SJCRH30 (cell line): ENCODE data around the gene SLC15A3. TPM values are rescaled to one million over a fixed set of nuclear protein-coding genes. Genes with fewer than 3 reads are reported as not detected.
A peak's percentile ranks its signal among the peaks of the same experiment; 100 is the strongest.
"Not testable (repeated sequence)": the region's sequence is repeated elsewhere in the genome, so short reads cannot be mapped to it uniquely, and the experiment has no call there.

Source experiments
- DNase-seq, 2 experiments: peaks; one replicate each; pipeline ENCODE4 v3.0.0-alpha.2; 2015 to 2020
- H3K27ac ChIP-seq: fragments of 250-450 bp; sonication (Bioruptor Pico); 2 replicates; pipeline ENCODE4 v1.5.1; 2020; ENCODE audit warnings: mild to moderate bottlenecking, moderate library complexity
- H3K27me3 ChIP-seq: fragments of 250-450 bp; sonication (Bioruptor Pico); 2 replicates; pipeline ENCODE4 v1.5.1; 2020; ENCODE audit warnings: mild to moderate bottlenecking, moderate library complexity
- H3K36me3 ChIP-seq: fragments of 250-450 bp; sonication (Bioruptor Pico); 2 replicates; pipeline ENCODE4 v1.5.1; 2020; ENCODE audit warnings: mild to moderate bottlenecking, moderate library complexity
- H3K4me1 ChIP-seq: fragments of 250-450 bp; sonication (Bioruptor Pico); 2 replicates; pipeline ENCODE4 v1.5.1; 2020; ENCODE audit warnings: mild to moderate bottlenecking, moderate library complexity
- H3K4me3 ChIP-seq: fragments of 250-450 bp; sonication (Bioruptor Pico); 2 replicates; pipeline ENCODE4 v1.5.1; 2020; ENCODE audit warnings: mild to moderate bottlenecking, moderate library complexity
- H3K9me3 ChIP-seq: fragments of 250-450 bp; sonication (Bioruptor Pico); replicated peaks from 2 replicates; pipeline ENCODE4 v1.5.1; 2020; ENCODE audit warnings: mild to moderate bottlenecking, moderate library complexity
- total RNA-seq: library from RNA; depleted of rRNA; stranded (reverse); fragments of >200 nt; shearing (Covaris generic); gene quantifications from 2 replicates; pipeline ENCODE4 v1.2.3, GENCODE V29; 2014

The SLC15A3 gene
- total RNA-seq, 1 experiment from 2014 or later = 1.6 TPM

DNA sequence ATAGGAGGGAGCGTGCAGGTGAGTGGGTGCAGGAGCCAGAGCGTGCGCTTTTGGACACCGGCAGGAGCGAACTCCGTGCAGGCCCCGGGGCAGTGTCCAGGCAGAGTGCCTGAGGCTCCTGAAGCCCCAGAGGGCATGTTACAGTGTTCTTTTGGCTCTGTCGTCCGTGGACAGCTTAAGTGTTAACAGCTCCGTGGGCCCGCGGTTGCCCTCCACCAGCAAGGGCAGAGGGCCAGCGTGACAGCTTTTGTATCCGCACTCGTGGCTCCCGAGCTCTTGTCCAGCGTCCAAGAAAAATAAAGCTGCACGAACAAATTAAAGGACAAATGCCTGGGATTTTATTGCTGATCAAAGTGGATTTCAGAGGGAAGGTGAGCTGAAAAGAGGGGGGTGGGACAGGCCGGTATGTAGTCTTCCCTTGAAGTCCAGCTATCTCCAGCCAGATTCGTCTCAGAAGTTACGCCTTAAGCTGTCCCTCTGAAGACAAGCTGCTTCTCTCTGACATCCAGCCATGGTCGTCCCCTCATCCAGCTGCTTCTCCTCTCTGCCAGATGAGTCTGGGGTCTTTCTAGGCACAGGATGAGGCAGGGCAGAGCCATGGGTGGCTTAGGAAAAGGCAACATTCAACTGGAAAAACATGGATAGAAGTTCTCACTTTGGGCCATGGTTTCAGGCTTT, 39.0 kb downstream of the SLC15A3 start:
- H3K27ac ChIP-seq = peak overlapping the region; percentile 90
- peak overlapping the region; percentile 68 for H3K4me3 ChIP-seq

DNA sequence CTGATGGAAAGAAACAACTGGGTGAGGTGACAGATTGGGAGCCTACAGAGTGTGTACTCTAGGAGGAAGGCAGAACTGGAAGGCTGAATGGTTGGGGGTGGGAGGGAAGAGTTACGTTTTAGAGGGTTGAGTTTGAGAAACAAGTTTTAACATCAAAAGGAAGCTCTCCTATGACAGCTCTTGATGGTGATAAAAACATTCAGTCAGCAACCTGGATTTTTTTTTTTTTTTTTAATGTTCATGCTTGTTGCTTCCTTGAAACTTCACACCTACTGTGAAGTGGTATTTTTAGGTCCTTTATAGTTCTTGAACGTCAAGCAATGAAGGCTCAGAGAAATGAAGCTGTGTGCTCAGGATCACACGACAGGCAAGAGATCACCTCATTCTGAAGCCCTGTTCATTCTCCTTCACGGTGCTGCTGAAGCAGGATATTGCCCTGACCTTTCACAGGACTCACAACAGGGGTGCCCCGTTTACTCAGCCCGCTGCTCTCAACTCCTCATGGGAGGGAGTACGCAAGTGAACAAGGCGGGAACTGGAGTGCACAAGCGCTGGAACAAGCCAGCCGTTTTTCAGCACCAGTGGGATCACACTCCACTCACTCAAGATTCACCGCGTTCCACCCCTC, 39.6 kb downstream of the SLC15A3 start:
- Histone ChIP-seq H3K4me1 (peaks cover 12% of the 10 kb centered on the region), H3K27ac (peak overlapping the region; percentile 90)
- DNase-seq = peak; percentile 15 to 52

More for the DNA sequence above, 39.0 kb downstream of the SLC15A3 start:
- Histone ChIP-seq H3K9me3 (no peaks in the 10 kb centered on the region), H3K27me3 (no peaks in the 10 kb centered on the region), H3K4me1 (peaks cover 12% of the 10 kb centered on the region), H3K36me3 (no peaks in the 10 kb centered on the region)
- DNase-seq = peak; percentile 11 to 25

DNA sequence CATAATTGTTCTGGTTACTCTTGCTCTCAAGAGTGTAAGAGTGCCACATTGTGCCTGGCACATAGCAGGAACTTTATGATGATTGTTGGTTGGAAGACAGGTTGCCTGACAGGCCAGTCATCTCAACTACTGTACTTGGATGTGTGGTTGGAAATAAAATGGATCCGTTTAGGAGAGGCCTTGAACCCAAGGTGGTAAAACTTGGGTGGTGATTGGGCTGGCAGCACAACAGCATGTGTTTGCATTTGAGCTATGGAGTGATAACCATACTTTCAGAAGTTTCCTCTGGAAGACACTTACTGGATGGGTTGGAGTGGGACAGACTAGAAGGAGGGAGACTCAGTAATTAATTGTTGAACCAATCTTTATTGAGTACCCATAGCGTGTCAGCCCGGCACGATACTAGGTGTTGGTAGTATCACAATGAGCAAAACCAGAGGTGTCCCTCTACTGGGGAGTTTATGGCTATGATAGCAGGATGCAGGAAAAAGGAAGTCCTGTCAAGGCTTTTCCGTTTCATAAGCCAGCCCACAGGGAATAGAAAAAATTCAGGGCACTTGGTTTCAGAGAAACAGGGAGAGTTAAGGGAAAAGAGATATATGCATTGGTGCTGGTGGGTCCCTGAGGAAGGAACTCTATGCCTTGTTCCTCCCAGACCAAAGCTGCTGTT, 41.1 kb downstream of the SLC15A3 start:
- no peak for DNase-seq
- no peak overlapping the region for H3K27ac ChIP-seq
- no peak overlapping the region for H3K4me3 ChIP-seq
- H3K36me3 ChIP-seq = no peaks in the 10 kb centered on the region
- H3K9me3 ChIP-seq = no peaks in the 10 kb centered on the region
- H3K27me3 ChIP-seq = no peaks in the 10 kb centered on the region
- peaks cover 5% of the 10 kb centered on the region for H3K4me1 ChIP-seq

More for the DNA sequence above, 39.6 kb downstream of the SLC15A3 start:
- Histone ChIP-seq H3K27me3 (no peaks in the 10 kb centered on the region), H3K9me3 (no peaks in the 10 kb centered on the region), H3K4me3 (peak overlapping the region; percentile 68), H3K36me3 (no peaks in the 10 kb centered on the region)

DNA sequence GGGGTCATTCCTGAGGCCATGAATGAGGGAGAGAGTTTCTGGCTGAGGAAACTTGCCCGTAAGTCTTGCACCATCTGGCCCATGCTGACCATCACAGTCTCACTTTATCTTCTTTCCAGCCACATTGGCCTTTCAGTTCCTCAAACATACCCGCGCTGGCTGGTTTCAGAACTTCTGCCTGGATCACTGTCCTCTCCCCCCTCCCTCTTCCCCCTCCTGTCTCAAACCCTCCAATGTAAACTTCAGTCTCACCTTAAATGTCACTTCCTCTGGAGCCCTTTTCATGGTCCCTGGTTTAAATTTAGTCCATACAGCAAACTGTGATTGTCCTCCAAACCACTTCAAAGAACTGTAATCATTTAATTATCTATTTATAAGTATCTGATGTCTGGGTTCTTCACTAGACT, 41.7 kb downstream of the SLC15A3 start:
- Histone ChIP-seq H3K27ac (no peak overlapping the region), H3K36me3 (no peaks in the 10 kb centered on the region)
- DNase-seq = no peak

DNA sequence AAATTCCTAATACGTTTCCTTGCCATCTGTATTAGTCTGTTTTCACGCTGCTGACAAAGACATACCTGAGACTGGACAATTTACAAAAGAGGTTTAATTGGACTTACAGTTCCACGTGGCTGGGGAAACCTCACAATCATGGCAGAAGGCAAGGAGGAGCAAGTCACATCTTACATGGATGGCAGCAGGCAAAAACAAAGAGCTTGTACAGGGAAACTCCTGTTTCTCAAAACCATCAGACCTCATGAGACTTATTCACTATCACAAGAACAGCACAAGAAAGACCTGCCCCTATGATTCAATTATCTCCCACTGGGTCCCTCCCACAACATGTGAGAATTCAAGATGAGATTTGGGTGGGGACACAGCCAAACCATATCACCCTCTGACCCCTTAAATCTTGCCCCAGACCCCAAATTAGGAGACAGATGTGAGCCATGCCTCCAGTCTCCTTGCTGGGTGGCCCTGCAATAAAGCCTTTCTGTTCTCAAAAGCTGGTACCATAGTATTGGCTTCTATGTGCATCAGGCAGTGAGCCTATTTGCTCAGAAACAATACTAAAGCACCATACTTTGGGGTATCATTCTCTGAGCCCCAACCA, 42.2 kb downstream of the SLC15A3 start:
- H3K27me3 ChIP-seq, DNase-seq, H3K4me1 ChIP-seq, H3K4me3 ChIP-seq, H3K27ac ChIP-seq, H3K36me3 ChIP-seq, H3K9me3 ChIP-seq: not testable (repeated sequence)

More for the DNA sequence above, 41.7 kb downstream of the SLC15A3 start:
- H3K9me3 ChIP-seq = no peaks in the 10 kb centered on the region
- H3K4me3 ChIP-seq = no peak overlapping the region
- no peaks in the 10 kb centered on the region for H3K27me3 ChIP-seq
- H3K4me1 ChIP-seq = peaks cover 3% of the 10 kb centered on the region; the same call in 1 of the 2 replicates

DNA sequence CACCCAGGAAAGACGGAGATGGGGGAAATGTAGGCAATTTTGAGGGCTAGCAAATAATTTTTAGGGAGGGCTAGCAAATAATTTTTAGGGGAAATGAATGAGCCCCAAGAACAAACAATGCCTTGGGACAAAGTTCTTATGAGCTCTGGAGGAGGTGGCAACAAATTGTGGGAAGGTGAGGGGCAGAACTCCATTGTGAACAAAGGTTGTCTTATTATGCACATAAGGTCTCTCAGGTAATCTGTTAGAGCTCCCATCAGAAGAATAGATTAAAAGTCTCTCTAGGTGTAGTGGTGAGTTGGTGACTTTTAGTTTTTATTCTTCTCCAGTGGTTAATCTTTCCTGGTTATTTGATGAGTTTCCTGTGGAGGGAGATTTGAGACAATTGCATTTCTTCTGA, 43.2 kb downstream of the SLC15A3 start:
- Histone ChIP-seq H3K36me3 (no peaks in the 10 kb centered on the region), H3K4me1 (peaks cover 6% of the 10 kb centered on the region; the same call in 1 of the 2 replicates), H3K9me3 (no peaks in the 10 kb centered on the region), H3K27me3 (no peaks in the 10 kb centered on the region), H3K27ac (no peak overlapping the region), H3K4me3 (no peak overlapping the region)
- DNase-seq = no peak

DNA sequence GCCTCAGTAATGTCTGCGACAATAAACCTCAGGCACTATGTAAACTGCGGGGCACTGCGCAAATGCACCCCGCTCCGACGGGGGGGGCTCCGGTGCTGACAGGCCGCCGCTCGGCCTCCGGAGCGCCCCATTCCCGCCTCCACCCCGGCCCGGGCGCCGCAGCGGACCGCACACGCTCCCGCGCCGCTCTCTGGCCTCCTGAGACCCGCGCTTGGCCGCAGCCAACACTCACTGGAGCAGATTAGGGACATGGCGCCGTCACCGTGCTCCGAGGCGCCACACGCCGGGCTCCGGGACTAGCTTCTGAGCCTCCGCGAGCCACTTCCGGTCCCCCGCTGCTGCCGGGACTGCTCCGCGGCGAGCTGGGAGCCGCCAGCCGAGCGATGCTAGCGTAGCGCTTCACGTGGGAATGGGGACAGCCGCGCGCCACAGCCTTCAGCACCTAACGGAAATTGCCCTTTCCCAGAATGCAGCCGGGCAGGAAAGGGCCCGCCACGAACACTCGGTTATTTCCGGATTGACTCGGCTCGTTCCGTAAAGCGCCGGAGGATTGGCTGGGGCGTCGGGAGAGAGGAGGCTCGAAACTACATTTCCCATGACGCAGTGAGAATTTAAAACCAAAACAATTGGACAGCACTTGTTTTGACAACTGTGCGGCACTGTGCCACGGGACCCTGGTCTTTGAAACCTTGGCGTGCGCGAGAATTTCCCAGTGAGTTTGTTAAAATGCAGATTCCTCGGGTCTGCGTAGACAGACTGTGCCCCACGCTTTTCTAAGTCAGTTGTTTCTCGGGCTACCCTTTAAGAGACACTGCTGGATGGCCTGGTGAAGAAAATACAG, 45.6 kb downstream of the SLC15A3 start, which contains the start of gene PRPF19:
TSS of gene PRPF19 (minus strand) at position 454 of the 841 bp plus-strand sequence. CDS start at position 251, 203 bp downstream.
- Histone ChIP-seq H3K27me3 (no peaks in the 10 kb centered on the region), H3K9me3 (no peaks in the 10 kb centered on the region), H3K4me3 (peak within 1 kb of the TSS; percentile 85), H3K36me3 (peaks cover 10% of the 10 kb centered on the region; the same call in 1 of the 2 replicates), H3K27ac (peak within 1 kb of the TSS; percentile 80), H3K4me1 (peaks cover 3% of the 10 kb centered on the region; the same call in 1 of the 2 replicates)
- peak; percentile 94 to 97 for DNase-seq

DNA sequence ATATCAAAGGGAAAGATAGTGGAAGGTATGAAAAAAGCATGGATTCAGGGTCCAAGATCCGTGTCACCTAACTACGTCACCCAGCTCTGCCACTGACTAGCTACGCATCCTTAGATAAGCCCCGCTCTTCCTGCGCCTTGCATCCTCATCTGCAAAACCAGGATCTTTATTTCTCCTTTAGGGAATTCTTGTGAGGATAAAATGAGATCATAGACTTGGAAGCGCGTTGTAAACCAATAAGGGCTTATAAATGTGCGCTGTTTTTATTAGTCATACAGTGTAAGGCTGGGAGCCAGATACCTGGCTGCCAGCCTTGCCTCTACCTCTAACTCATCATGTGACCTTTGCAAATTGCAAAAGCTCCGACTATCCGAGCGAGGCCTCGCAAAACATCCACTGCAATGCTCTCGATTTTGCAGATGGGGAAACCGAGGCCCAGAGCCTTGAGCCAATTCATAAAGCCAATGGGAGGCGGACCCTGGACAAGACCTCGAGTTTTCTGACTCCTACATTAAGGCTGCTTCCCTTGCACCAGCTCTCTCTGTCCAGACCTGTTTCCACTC, 46.3 kb downstream of the SLC15A3 start:
- DNase-seq = no peak
- peak overlapping the region; percentile 80 for H3K27ac ChIP-seq

DNA sequence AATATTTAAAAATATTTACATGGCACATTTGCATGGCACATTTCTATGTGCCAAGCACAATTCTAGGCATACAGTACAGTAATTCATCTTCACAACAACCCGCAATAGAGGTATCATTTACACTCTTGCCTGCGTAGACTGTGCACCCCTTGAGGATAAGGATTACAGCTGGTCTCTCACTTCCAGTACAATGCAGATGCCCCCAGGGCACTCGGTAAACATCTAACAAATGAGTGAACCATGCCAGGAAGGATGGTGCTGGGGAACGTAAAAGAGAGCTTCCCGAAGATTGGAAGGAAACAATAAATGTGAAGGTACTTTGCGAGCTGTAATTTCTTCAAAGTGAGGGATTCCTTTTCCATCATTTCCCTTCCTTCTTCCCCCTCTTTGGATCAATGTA, 46.9 kb downstream of the SLC15A3 start:
- peaks cover 3% of the 10 kb centered on the region; the same call in 1 of the 2 replicates for H3K4me1 ChIP-seq
- H3K27me3 ChIP-seq = no peaks in the 10 kb centered on the region
- H3K27ac ChIP-seq = no peak overlapping the region; the same call in 1 of the 2 replicates
- peaks cover 19% of the 10 kb centered on the region for H3K36me3 ChIP-seq
- peak; percentile 27 to 36 for DNase-seq
- H3K9me3 ChIP-seq = no peaks in the 10 kb centered on the region
- peak overlapping the region; percentile 85 for H3K4me3 ChIP-seq

More for the DNA sequence above, 46.3 kb downstream of the SLC15A3 start:
- H3K9me3 ChIP-seq = no peaks in the 10 kb centered on the region
- H3K4me1 ChIP-seq = peaks cover 3% of the 10 kb centered on the region; the same call in 1 of the 2 replicates
- peaks cover 13% of the 10 kb centered on the region for H3K36me3 ChIP-seq
- H3K27me3 ChIP-seq = no peaks in the 10 kb centered on the region
- H3K4me3 ChIP-seq = peak overlapping the region; percentile 85

DNA sequence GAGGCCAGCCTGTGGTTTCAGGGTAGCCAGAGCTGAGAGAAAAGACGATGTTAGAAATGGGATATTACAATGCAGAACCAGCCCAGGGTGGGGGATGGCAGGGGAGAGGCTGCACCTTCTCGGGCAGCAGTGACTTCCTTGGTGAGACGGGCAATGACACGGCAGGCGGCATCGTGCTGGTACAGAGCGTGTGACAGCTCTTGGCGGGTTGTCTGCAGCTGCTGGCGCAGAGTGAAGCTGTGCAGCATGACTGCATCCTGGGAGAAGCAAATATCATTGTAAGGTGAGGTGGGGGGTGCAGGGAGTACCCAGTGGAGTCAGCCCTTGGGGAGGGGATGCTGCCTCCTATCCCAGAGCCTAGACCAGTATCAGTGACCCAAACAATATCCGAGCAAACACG, 49.4 kb downstream of the SLC15A3 start:
- Histone ChIP-seq H3K36me3 (peaks cover 42% of the 10 kb centered on the region), H3K27me3 (no peaks in the 10 kb centered on the region), H3K4me3 (no peak overlapping the region), H3K9me3 (no peaks in the 10 kb centered on the region), H3K4me1 (peaks cover 3% of the 10 kb centered on the region; the same call in 1 of the 2 replicates), H3K27ac (no peak overlapping the region)
- no peak for DNase-seq

DNA sequence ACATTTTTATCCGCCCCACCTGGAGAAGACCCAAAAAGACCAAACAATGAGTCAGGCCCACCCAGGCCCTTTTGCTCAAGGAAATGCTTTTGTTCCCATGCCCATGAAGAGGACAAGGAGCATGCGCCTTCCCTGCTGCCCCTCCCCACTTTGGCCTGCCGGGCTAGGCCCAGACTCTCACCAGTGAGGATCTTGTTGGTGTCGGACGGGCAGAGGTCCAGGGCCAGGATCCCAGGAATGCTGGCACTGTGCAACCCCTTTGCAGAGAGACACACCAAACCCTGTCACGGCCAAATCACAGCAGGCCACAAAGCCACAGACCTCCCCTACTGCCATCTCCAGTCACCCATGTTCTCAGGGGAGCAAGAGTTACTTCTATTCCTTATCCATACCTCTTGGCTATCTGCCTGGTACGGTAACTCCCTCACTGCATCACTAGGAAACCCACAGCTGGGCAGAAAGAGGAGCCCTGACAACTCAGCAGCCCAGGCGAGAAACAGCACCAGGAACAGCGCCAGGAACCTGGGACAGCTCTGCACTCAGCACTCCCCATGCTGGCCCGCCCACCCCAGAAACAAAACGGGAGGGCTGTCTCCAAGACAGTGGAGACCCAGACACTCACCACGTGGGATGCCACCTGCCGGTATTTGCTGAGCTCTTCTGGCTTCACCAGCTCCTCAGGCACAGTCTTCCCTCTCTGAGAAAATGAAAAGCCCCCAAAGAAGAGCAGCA, 51.1 kb downstream of the SLC15A3 start:
- no peak for DNase-seq
- Histone ChIP-seq H3K4me1 (peaks cover 3% of the 10 kb centered on the region; the same call in 1 of the 2 replicates), H3K27me3 (no peaks in the 10 kb centered on the region), H3K9me3 (no peaks in the 10 kb centered on the region), H3K27ac (no peak overlapping the region), H3K36me3 (peaks cover 60% of the 10 kb centered on the region), H3K4me3 (no peak overlapping the region)

DNA sequence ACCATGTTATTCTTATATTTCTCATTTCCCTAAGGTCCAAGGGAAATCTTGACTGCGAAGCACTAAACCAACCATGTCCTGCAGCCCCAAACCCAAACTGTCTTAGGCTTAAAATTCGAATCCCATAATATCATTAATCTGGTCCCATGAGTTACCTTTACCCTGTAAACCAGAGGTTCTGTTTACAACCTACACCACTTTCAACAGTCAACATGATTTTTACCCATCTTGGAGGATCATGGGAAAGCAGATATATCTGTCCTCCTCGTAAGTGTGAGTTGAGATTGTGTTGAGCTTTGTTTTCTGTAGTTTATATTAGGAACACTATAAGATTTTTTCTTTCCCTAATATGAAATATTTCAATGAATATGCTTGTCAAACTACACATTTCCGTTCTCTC, 52.0 kb downstream of the SLC15A3 start:
- H3K9me3 ChIP-seq = no peaks in the 10 kb centered on the region
- peaks cover 66% of the 10 kb centered on the region for H3K36me3 ChIP-seq
- H3K4me1 ChIP-seq = peaks cover 3% of the 10 kb centered on the region; the same call in 1 of the 2 replicates
- no peak for DNase-seq
- H3K4me3 ChIP-seq = no peak overlapping the region
- no peak overlapping the region for H3K27ac ChIP-seq
- H3K27me3 ChIP-seq = no peaks in the 10 kb centered on the region
